Hepatocyte (in vitro differentiated cells): Measurements from ENCODE around the gene DLG2. TPM values are rescaled to one million over a fixed set of nuclear protein-coding genes. Genes with fewer than 3 reads are reported as not detected.

Source experiments
- DNase-seq: peaks from one replicate; pipeline ENCODE4 v3.0.0-alpha.2; 2016; ENCODE audit warnings: low spot score
- H2AFZ ChIP-seq: fragments of 200-600 bp; sonication (generic); 2 replicates; pipeline ENCODE4 v1.6.0; 2016; ENCODE audit warnings: antibody characterized with exemption, mild to moderate bottlenecking
- H3K27ac ChIP-seq: fragments of 200-600 bp; sonication (generic); 2 replicates; pipeline ENCODE4 v1.5.1; 2016; ENCODE audit warnings: mild to moderate bottlenecking
- H3K27me3 ChIP-seq: fragments of 200-600 bp; sonication (generic); 2 replicates; pipeline ENCODE4 v1.6.1; 2016
- H3K36me3 ChIP-seq: fragments of 200-600 bp; sonication (generic); replicated peaks from 2 replicates; pipeline ENCODE4 v1.5.1; 2016; ENCODE audit warnings: low read depth; ENCODE audit not compliant: insufficient read depth
- H3K4me1 ChIP-seq: fragments of 200-600 bp; sonication (generic); 2 replicates; pipeline ENCODE4 v1.5.1; 2016; ENCODE audit warnings: mild to moderate bottlenecking, moderate library complexity; ENCODE audit not compliant: insufficient read depth
- H3K4me2 ChIP-seq: fragments of 200-600 bp; sonication (generic); 2 replicates; pipeline ENCODE4 v1.6.0; 2016
- H3K4me3 ChIP-seq: fragments of 200-600 bp; sonication (generic); 2 replicates; pipeline ENCODE4 v1.5.1; 2016; ENCODE audit warnings: mild to moderate bottlenecking
- H3K79me2 ChIP-seq: fragments of 200-600 bp; sonication (generic); 2 replicates; pipeline ENCODE4 v1.6.0; 2017; ENCODE audit warnings: mild to moderate bottlenecking
- H3K9me2 ChIP-seq: fragments of 200-600 bp; sonication (generic); replicated peaks from 2 replicates; pipeline ENCODE4 v1.6.0; 2017; ENCODE audit warnings: mild to moderate bottlenecking; ENCODE audit not compliant: insufficient read depth
- H3K9me3 ChIP-seq: fragments of 200-600 bp; sonication (generic); 2 replicates; pipeline ENCODE4 v1.5.1; 2016; ENCODE audit warnings: low read depth, mild to moderate bottlenecking
- H4K20me1 ChIP-seq: fragments of 200-600 bp; sonication (generic); 2 replicates; pipeline ENCODE4 v1.6.0; 2016; ENCODE audit warnings: mild to moderate bottlenecking; ENCODE audit not compliant: insufficient read depth, poor library complexity, severe bottlenecking
- EZH2 ChIP-seq: fragments of 200-600 bp; sonication (generic); IDR thresholded peaks from 2 replicates; pipeline ENCODE4 v1.6.1; 2016; ENCODE audit warnings: antibody characterized with exemption, mild to moderate bottlenecking, borderline replicate concordance
- EZH2phosphoT487 ChIP-seq: fragments of 200-600 bp; sonication (generic); IDR thresholded peaks from one replicate; pipeline ENCODE4 v1.6.1; 2018; ENCODE audit warnings: antibody characterized with exemption, mild to moderate bottlenecking, low read depth, moderate library complexity; ENCODE audit not compliant: unreplicated experiment, severe bottlenecking
- WGBS: methylation state at CpG from one replicate; pipeline ENCODE4 v1.1.6; 2016; ENCODE audit warnings: low lambda C conversion rate; ENCODE audit errors: missing lambda C conversion rate; 5-methylcytosine and 5-hydroxymethylcytosine counted together
- polyA plus RNA-seq: library from polyadenylated mRNA; unstranded; fragments of >200 nt; fragmentation: Nextera tagmentation; extraction: Ambion mirVana; gene quantifications from 2 replicates; pipeline ENCODE4 v1.2.1, GENCODE V29; 2016
- total RNA-seq: library from RNA; depleted of rRNA; stranded (reverse); fragments of >200 nt; gene quantifications from 2 replicates; pipeline ENCODE4 v1.2.3, GENCODE V29; 2014
- TF ChIP-seq, protein P1 (sequence below): fragments of 200-600 bp; sonication (generic); IDR thresholded peaks from 2 replicates; pipeline ENCODE4 v1.5.1; 2016; ENCODE audit warnings: antibody characterized with exemption, mild to moderate bottlenecking; ENCODE audit not compliant: poor library complexity

DLG2 gene
- total and polyA plus RNA-seq, 2 experiments from 2014 or later = 2.6 to 6.8 TPM

GRCh38 chr11:83816572-83817187 lies 1810.5 kb downstream of the DLG2 start:
- Histone ChIP-seq H3K4me3 (no peak overlapping the region), H2AFZ (no peak overlapping the region), H4K20me1 (no peaks in the 10 kb centered on the region), H3K4me2 (no peak overlapping the region), H3K36me3 (no peaks in the 10 kb centered on the region), H3K79me2 (no peaks in the 10 kb centered on the region), H3K9me3 (no peaks in the 10 kb centered on the region), H3K4me1 (no peaks in the 10 kb centered on the region), H3K9me2 (no peaks in the 10 kb centered on the region), H3K27me3 (no peaks in the 10 kb centered on the region), H3K27ac (no peak overlapping the region)
- no peak for TF ChIP-seq EZH2
- TF ChIP-seq, protein P1, sequence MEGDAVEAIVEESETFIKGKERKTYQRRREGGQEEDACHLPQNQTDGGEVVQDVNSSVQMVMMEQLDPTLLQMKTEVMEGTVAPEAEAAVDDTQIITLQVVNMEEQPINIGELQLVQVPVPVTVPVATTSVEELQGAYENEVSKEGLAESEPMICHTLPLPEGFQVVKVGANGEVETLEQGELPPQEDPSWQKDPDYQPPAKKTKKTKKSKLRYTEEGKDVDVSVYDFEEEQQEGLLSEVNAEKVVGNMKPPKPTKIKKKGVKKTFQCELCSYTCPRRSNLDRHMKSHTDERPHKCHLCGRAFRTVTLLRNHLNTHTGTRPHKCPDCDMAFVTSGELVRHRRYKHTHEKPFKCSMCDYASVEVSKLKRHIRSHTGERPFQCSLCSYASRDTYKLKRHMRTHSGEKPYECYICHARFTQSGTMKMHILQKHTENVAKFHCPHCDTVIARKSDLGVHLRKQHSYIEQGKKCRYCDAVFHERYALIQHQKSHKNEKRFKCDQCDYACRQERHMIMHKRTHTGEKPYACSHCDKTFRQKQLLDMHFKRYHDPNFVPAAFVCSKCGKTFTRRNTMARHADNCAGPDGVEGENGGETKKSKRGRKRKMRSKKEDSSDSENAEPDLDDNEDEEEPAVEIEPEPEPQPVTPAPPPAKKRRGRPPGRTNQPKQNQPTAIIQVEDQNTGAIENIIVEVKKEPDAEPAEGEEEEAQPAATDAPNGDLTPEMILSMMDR = peak; percentile 73
- WGBS = 46% methylated on average over 2 of the region's 2 CpGs
- DNase-seq = peak; percentile 44

- H3K27ac ChIP-seq = no peak overlapping the region
- no peaks in the 10 kb centered on the region for H3K9me3 ChIP-seq
- H3K4me1 ChIP-seq = no peaks in the 10 kb centered on the region
- TF ChIP-seq, protein P1 = no peak
- no peak for TF ChIP-seq EZH2phosphoT487
- TF ChIP-seq EZH2 = no peak
- no peaks in the 10 kb centered on the region for H3K79me2 ChIP-seq
- no peak overlapping the region for H3K4me2 ChIP-seq
- no peaks in the 10 kb centered on the region for H3K9me2 ChIP-seq
- no peaks in the 10 kb centered on the region for H4K20me1 ChIP-seq
- DNase-seq = no peak
- no peaks in the 10 kb centered on the region for H3K36me3 ChIP-seq
- no peak overlapping the region for H3K4me3 ChIP-seq
- no peaks in the 10 kb centered on the region for H3K27me3 ChIP-seq
- WGBS = 50% methylated on average over 1 of the region's 1 CpG
- no peak overlapping the region for H2AFZ ChIP-seq
Observed at GRCh38 chr11:83815736-83816135, 1811.4 kb downstream of the DLG2 start.

GRCh38 chr11:83813296-83813695 lies 1813.8 kb downstream of the DLG2 start:
- Histone ChIP-seq H3K36me3 (no peaks in the 10 kb centered on the region), H2AFZ (no peak overlapping the region), H3K27ac (no peak overlapping the region), H3K9me2 (no peaks in the 10 kb centered on the region), H3K4me3 (no peak overlapping the region), H3K4me2 (no peak overlapping the region), H4K20me1 (no peaks in the 10 kb centered on the region), H3K4me1 (no peaks in the 10 kb centered on the region), H3K27me3 (peaks cover 8% of the 10 kb centered on the region), H3K9me3 (no peaks in the 10 kb centered on the region), H3K79me2 (no peaks in the 10 kb centered on the region)
- 90% methylated on average over 3 of the region's 3 CpGs for WGBS
- TF ChIP-seq EZH2phosphoT487 (no peak), EZH2 (no peak)
- TF ChIP-seq, protein P1 = no peak
- DNase-seq = no peak

GRCh38 chr11:83809274-83809673 lies 1817.9 kb downstream of the DLG2 start:
- Histone ChIP-seq H3K4me1 (no peaks in the 10 kb centered on the region), H3K36me3 (no peaks in the 10 kb centered on the region), H3K79me2 (no peaks in the 10 kb centered on the region), H4K20me1 (no peaks in the 10 kb centered on the region), H3K9me2 (no peaks in the 10 kb centered on the region), H3K9me3 (no peaks in the 10 kb centered on the region), H2AFZ (no peak overlapping the region), H3K27me3 (peaks cover 25% of the 10 kb centered on the region), H3K27ac (no peak overlapping the region), H3K4me2 (no peak overlapping the region), H3K4me3 (no peak overlapping the region)
- no peak for DNase-seq
- TF ChIP-seq EZH2phosphoT487 (no peak), EZH2 (no peak)
- TF ChIP-seq, protein P1 = no peak
